SK-N-MC (cell line): ENCODE measurements around the gene FAM111B.
"Not testable (repeated sequence)": the region's sequence is repeated elsewhere in the genome, so short reads cannot be mapped to it uniquely, and the experiment has no call there.

Experiments
- EZH2 ChIP-seq: fragments of 200-600 bp; sonication (generic); IDR thresholded peaks from one replicate; pipeline ENCODE4 v1.6.1; 2017; ENCODE audit warnings: antibody characterized with exemption
- FOXP2 ChIP-seq: optimal IDR thresholded peaks from 2 replicates; pipeline ENCODE3; 2011; ENCODE audit warnings: mild to moderate bottlenecking, moderate library complexity; ENCODE audit not compliant: insufficient read depth; ENCODE audit errors: extremely low read length, control extremely low read depth
- POLR2AphosphoS5 ChIP-seq: IDR thresholded peaks from 2 replicates; pipeline ENCODE4 v1.6.1; 2012; ENCODE audit warnings: mild to moderate bottlenecking, low read depth, low read length, borderline replicate concordance

DNA sequence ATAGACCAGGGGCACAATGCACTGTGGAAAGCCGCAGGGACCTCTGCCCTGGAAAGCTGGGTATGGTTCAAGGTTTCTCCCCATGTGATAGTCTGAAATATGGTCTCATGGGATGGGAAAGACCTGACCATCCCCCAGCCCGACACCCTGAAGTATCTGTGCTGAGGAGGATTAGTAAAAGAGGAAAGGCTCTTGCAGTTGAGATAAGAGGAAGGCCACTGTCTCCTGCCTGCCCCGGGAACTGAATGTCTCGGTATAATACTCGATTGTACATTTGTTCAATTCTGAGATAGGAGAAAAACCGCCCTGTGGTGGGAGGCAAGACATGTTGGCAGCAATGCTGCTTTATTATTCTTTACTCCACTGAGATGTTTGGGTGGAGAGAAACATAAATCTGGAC is 29.5 kb downstream of the FAM111B start:
- not testable (repeated sequence) for TF ChIP-seq POLR2AphosphoS5, EZH2, FOXP2
